HFF-Myc (cell line): ENCODE results near the gene EVI5L.

Source experiments
- DNase-seq: peaks from one replicate; pipeline ENCODE4 v3.0.0-alpha.2; 2011; ENCODE audit warnings: low read depth; ENCODE audit errors: extremely low read depth
- H3K4me3 ChIP-seq: replicated peaks from 2 replicates; pipeline ENCODE4 v1.5.1; 2011; ENCODE audit warnings: low read depth, mild to moderate bottlenecking, control low read depth, low read length
- TF ChIP-seq, protein P1 (sequence below): IDR thresholded peaks from 2 replicates; pipeline ENCODE4 v1.5.1; 2012; ENCODE audit warnings: mild to moderate bottlenecking, low read depth, low read length, control low read depth; ENCODE audit errors: missing control alignments

The EVI5L gene

GRCh38 chr19:7859831-7860713 lies 30.1 kb downstream of the EVI5L start:
- TF ChIP-seq, protein P1, sequence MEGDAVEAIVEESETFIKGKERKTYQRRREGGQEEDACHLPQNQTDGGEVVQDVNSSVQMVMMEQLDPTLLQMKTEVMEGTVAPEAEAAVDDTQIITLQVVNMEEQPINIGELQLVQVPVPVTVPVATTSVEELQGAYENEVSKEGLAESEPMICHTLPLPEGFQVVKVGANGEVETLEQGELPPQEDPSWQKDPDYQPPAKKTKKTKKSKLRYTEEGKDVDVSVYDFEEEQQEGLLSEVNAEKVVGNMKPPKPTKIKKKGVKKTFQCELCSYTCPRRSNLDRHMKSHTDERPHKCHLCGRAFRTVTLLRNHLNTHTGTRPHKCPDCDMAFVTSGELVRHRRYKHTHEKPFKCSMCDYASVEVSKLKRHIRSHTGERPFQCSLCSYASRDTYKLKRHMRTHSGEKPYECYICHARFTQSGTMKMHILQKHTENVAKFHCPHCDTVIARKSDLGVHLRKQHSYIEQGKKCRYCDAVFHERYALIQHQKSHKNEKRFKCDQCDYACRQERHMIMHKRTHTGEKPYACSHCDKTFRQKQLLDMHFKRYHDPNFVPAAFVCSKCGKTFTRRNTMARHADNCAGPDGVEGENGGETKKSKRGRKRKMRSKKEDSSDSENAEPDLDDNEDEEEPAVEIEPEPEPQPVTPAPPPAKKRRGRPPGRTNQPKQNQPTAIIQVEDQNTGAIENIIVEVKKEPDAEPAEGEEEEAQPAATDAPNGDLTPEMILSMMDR: no peak
- no peak for DNase-seq

DNA sequence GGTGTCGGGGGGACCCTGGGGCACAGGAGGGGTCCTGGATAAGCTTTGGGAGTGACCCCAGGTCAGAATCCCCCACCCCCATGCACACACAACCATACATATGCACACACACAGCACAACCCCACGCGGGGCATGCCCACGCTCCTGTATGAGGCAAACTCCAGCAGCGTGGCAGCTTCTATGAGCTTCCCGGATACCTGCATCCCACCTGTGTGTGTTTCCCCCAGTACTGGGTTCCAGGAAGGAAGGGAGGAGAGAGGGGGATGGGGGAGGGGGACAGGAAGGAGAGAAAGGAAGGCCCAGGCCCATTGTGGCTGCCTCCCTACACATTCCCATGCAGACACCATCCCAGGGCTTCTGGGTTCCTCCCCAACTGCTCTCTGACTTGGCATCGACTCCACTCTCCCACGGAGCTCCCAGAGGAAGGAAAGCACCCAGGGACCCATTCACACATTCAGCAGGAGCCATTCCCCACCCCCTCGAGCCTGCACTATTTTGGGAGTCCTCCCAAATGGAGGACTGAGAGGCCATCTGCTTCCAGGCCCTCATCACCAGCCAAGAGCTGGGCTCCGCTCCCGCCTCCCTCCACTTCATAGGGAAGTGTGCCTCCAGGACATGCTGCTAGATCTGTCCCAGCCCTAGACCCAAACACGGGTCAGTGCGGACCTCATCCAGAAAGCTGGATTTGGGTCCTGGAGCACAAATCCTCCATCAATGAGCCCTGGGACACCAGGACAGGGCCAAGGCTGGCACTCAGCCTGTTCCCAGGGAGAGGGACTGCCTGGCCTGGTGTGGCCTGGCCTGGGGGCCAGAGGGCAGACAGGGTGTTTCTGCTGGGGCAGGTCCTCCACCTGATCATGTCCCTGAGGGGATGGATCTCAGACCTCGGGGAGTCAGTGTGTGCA lies 30.9 kb downstream of the EVI5L start:
- TF ChIP-seq, protein P1: no peak
- DNase-seq: no peak
- H3K4me3 ChIP-seq: no peak overlapping the region

More at GRCh38 chr19:7859831-7860713, 30.1 kb downstream of the EVI5L start:
- H3K4me3 ChIP-seq: no peak overlapping the region

DNA sequence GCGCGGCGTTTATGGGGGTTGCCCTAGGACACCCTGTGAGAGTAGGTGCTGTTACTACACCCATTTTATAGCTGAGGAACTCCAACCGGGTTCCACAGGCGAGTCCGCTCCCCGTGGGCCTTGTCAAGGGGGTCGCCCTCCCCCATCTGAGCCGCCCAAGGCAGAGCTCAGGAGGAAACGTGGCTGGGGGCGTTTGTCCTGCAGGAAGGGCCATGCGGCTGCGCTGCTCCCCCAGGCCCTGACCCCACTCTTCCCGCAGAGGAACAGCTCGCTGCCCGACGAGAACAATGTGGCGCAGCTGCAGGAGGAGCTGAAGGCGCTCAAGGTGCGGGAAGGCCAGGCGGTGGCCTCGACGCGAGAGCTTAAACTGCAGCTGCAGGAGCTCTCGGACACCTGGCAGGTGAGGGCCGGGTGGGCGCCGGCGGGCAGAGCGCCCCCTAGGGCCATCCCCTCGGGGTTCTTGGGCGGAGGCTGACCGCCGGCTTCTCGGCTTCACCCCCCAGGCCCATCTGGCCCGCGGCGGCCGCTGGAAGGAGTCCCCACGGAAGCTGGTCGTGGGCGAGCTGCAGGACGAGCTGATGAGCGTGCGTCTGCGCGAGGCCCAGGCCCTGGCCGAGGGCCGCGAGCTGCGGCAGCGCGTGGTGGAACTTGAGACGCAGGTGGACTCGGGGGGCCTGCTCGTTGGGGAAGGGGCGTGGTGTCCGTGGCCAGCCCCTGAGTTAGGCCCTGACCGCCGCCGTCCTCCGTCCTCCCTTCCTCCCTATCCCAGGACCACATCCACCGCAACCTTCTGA lies 31.8 kb downstream of the EVI5L start:
- TF ChIP-seq, protein P1: no peak
- DNase-seq: no peak
- H3K4me3 ChIP-seq: no peak overlapping the region

DNA sequence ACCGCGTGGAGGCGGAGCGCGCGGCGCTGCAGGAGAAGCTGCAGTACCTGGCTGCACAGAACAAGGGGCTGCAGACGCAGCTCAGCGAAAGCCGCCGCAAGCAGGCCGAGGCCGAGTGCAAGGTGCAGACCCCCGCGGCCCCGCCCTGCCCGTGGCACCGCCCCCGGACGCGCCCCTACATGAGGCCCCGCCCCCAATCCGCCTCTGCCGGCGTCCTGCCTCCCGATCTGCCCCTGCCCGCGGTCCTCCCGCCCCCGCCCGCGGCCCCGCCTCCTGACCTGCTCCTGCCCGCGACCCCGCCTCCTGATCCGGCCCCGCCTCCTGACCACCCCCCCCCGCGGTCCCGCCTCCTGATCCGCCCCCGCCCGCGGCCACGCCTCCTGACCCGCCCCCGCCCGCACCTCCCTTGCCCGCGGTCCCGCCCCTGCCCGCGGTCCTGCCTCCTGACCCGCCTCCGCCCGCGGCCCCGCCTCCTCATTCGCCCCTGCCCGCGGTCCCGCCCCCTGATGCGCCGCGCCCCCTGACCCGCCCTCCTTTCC lies 32.5 kb downstream of the EVI5L start:
- no peak for DNase-seq
- no peak overlapping the region for H3K4me3 ChIP-seq
- TF ChIP-seq, protein P1: no peak

- TF ChIP-seq, protein P1: no peak
These were observed 33.3 kb downstream of the EVI5L start for GRCh38 chr19:7863157-7863970.

More at GRCh38 chr19:7863157-7863970, 33.3 kb downstream of the EVI5L start:
- DNase-seq: no peak
- no peak overlapping the region for H3K4me3 ChIP-seq
